HG03457 (cell line): Measurements from ENCODE around the gene NELFB.

ENCODE experiments used
- ATAC-seq: cut with Tn5 transposase; IDR thresholded peaks from one replicate; pipeline ENCODE4 v1.9.1; 2021; ENCODE audit warnings: moderate number of reproducible peaks; ENCODE audit not compliant: unreplicated experiment

Gene NELFB

GRCh38 chr9:137254624-137255447, at the start of gene NELFB:
Gene NELFB, plus strand, starts transcription at chr9:137255327.
- peak; percentile 42 for ATAC-seq

DNA sequence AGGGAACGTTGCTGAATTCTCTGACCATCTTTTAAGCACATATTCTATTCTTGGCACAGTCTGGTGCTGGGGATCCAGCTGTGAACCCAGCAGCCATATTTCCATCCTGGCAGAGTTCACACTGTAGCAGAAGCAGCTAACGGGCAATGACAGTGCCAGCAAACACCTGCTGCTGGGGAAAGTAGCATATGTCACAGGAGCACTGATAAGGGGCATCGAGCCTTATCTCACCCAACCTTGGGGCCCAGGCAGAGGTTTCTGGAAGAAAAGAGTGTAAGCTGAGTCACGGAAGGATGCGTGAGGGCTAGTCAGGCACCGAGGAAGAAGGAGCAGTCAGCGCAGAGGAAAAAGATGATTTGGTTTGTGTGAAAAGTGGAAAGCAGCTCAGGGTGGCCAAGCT, 48.5 kb upstream of the NELFB start:
- ATAC-seq, result no peak

DNA sequence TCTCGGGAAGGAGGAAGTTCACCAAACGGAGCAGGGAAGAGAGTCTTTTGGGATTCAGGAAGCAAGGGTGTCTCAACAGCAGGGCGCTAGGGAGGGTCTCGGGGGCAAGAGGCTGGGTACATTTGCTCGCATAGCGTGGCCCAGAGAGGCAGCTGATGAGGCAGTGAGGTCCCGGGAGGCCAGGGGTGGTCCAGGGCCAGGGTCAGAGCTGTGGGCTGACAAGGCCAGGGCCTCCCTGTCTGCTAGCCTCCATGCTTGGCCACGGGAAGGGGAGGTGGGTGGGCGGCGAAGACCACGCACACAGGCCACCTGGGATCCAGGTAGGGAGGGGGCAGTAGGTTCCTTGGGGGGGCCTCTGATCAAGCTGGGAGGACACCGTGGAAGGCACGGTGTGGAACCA, 43.6 kb upstream of the NELFB start:
- no peak for ATAC-seq

DNA sequence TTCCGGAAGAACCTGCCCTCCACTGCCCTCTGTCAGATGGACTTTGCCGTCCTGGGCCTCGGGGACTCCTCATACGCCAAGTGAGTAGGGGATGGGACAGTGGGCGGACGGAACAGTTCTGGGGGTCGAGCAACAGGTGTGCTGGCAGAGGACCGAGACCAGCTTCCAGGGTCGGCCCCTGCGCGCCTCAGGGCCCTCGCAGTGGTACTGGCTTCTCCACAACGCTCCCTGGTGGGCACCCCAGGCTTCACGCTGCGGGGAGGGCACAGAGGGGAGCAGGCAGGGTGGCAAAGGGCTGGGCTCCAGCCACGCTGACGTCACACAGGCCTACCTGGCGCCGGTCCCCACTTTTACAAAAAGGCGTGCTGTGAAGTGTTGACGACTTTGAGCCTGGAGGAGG, 42.6 kb upstream of the NELFB start:
- ATAC-seq, result no peak

GRCh38 chr9:137213160-137214060, 41.7 kb upstream of the NELFB start:
- ATAC-seq, result no peak

- ATAC-seq, result no peak
Observed at GRCh38 chr9:137214620-137215019, 40.5 kb upstream of the NELFB start.

DNA sequence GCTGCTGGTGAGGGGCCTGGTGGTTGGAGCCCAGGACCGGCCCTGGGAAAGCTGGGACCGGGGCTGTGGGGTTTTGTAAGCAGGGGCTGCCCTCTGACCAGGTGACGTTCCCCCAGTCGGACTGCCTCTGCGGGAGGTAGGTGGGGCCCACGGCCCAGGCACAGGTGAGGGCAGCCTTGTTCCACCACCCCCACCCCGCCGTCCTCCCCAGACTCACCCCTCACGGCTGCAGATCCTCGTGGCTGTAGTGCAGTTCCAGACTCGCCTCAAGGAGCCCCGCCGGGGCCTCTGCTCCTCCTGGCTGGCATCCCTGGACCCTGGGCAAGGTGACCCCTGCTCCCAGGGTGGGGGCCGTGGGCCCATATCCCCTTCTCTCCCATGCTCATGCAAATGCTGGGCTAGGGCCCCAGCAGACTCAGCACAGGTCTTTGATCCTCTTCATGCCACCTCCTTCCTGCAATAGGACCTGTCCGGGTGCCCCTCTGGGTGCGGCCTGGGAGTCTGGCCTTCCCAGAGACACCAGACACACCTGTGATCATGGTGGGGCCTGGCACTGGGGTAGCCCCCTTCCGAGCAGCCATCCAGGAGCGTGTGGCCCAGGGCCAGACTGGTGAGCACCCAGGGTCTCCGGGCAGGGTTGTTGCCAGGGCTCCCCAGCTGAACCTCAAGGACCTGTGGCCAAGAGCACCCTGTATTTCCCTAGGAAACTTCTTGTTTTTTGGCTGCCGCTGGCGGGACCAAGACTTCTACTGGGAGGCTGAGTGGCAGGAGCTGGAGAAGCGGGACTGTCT, 39.7 kb upstream of the NELFB start:
- no peak for ATAC-seq

- ATAC-seq, result no peak
Observed at GRCh38 chr9:137216188-137216965, 38.8 kb upstream of the NELFB start.

GRCh38 chr9:137217276-137218211, 37.6 kb upstream of the NELFB start:
- no peak for ATAC-seq

DNA sequence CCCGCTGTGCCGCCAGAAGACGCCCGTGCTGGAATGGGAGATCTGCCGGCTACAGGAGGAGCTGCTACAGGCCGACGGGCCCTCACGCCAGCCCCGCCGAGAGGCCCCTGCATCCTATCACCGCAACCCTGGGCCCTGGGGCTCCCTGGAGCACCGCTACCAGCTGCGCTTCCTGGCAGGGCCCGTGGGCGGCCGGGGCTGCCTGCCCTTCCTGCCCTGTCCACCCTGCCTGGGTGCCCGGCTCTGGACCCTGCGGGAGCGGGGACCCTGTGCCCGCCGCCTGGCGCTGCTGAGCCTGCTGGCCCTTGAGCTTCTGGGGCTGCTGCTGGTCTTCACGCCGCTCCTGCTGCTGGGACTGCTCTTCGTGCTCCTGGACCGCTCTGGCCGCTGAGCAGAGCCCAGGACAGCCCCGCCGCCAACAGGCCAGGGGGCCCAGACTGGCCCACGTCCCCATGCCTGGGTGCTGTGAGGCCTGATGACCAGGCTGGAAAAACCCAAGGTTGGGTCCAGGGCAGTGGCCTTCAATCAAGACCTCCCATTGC, 36.8 kb upstream of the NELFB start:
- ATAC-seq, result no peak

DNA sequence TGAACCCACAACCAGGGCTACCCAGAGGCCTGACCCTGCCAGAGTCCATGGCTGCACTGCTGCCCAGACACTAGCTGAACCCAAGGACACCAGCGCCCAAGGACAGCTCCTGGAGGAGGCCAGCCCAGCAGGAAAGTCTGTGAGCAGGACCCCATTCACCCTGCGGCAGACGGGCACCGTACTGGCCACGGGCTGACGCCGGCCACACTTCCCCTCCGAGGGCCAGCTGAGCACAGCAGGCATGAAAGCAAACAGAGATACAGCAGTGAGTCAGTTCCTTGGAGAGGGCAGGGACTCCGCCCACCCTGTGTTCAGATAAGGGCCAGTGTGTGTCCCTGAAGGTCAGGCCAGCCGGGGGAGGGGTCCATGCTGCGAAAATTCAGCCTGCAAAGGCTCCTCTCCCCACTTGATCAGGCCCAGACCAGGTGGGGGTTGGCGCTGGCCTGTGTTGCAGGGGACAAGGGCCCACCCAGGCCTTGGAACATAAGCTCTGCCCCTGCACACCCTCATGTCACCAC, 36.3 kb upstream of the NELFB start:
- ATAC-seq, result no peak

GRCh38 chr9:137219757-137220316, 35.3 kb upstream of the NELFB start:
- no peak for ATAC-seq

DNA sequence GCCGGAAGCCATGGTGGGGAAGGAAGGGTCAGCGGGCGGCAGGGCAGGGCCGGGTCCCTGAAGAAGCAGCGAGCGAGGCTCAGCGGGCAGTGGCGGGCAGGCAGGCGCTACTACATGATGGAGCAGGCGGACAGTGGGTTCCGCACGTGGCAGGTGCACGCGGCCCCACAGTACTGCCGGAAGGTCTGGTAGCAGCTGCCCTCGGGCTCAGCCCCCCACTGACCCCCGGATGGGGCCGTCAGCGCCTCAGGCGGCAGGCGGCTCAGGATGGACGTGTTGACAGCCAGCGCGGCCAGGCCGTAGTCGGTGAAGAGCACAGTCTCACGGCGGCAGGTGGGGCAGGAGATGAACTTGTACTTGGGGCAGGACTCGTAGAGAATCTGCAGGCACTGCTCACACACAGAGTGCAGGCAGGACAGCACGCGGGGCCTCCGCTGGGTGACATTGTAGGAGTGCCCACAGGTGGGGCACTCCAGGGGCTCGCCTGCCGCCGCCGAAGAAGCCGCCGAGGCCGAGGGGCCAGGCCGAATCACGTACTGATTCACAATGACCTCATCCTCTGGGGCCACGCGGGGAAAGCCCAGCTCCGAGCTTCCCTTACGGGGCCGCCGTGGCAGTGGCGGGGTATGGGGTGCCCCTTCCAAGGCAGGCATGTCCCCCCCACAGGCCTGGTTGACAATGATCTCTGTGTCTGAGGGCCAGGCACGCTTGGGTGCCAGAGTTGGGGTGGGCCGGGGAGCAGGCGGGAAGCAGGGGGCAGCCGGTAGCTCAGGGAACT, 34.6 kb upstream of the NELFB start:
- no peak for ATAC-seq

DNA sequence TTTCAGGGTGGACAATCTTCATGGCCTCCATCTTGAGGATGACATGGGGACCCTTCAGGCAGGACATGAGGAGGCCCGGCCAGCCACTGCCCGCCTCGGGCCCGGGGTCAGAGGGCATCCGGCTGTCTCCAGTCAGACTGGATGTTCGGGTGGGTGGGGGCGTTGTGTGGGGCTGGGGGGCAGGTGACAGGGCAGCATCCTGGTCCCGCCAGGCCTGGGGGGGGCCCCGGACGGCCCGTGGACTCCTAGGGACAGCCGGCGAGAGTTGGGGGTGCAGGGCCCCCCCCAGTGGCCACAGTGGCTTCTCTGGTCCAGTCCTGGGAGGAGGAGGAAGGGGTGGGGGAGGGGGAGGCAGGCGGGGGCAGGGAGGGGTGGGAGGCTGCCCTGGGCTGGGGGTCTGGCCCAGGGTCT, 34.0 kb upstream of the NELFB start:
- no peak for ATAC-seq

- no peak for ATAC-seq
Observed at GRCh38 chr9:137221506-137222111, 33.5 kb upstream of the NELFB start.

GRCh38 chr9:137222190-137223077, 32.7 kb upstream of the NELFB start, which contains the start of gene RNF208:
Gene RNF208, minus strand, starts transcription at chr9:137222240. Its CDS starts 1,028 bp downstream, at chr9:137221212.
- no peak for ATAC-seq
